Measurements from ENCODE around the gene FIGLA.

GRCh38 chr2:70785137-70785911, 5.1 kb downstream of the FIGLA start:
- TF ChIP-seq CTCF (IDR thresholded peaks at IDR 0.05) (no peak), POLR2AphosphoS5 (IDR thresholded peaks at IDR 0.05) (no peak)
